Stimulated activated CD4-positive, alpha-beta T cell treated with anti-CD3 and anti-CD28 coated beads, Interleukin-1b, Interleukin-23, amount 100 ng/mL, for 48 hours (primary cell): ENCODE results near the gene BCKDHB.
"Not testable (repeated sequence)": the region's sequence is repeated elsewhere in the genome, so short reads cannot be mapped to it uniquely, and the experiment has no call there.

Experiments
- DNase-seq: peaks from one replicate; pipeline ENCODE4 v3.0.0-alpha.2; 2020

BCKDHB gene

DNA sequence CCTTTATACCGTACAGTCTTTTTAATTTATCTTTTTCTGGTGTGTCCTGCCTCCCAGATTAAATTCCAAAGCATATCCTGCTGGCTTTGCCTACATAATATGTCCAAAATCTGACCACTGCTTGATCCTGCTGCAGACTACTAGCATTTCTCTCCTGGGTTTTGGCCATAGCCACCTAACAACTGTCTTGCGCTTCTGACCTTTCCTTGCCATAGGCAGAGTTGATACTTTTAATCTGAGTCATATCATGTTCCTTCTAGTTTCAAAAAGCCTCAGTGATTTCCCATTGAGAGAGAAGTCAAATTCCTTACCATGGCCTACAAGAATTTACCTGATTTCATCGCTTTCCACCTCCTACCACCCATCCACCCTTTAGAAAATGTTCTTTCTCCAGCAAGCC lies 104.8 kb downstream of the BCKDHB start:
- no peak for DNase-seq

- DNase-seq, result not testable (repeated sequence)
Measured at GRCh38 chr6:80211890-80212289, 105.4 kb downstream of the BCKDHB start.

- DNase-seq, result peak; percentile 7
Measured at GRCh38 chr6:80214436-80215022, 108.1 kb downstream of the BCKDHB start.

DNA sequence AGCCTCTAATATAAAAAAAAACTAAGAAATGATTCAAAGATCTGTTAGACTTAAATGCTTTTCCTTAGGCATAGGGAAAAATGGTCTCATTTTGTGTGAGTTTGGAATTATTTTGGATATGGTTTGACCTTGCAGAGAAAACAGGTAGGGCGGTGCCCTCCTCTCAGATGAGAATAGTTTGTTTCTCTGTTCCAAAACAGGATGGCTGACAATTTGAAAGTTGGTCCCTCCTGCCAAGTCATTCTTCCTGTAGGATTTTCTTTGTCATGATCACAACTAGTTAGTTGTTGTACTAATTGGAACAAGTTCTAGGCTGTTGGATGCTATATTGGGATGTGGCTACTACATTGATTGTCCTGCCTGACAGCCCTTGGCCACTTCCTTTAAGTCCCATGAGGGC lies 108.6 kb downstream of the BCKDHB start:
- no peak for DNase-seq

GRCh38 chr6:80217794-80218193 lies 111.3 kb downstream of the BCKDHB start:
- no peak for DNase-seq

DNA sequence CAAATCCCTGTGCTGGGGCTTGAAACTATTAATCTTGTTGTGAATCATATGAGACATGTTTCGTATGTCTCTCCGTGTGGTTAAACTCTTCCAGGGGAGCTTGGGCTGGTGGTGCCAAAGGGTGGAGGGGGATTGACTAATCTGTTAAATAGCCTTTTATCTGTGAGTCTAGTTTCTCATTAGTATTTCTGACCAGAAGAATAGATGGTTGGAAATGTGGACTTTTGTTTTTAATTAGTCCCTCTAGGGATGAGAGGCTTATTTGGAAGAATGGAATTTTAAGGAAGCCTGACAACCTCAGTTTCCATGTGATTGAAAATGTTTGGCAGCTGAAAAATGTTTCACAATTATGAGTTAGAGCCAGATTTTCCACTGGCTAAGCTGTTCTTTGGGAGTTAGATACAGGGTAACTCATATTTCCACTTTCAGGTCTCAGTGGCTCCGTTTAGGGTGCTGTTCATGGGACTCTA lies 117.3 kb downstream of the BCKDHB start:
- no peak for DNase-seq

GRCh38 chr6:80226151-80226550 lies 119.7 kb downstream of the BCKDHB start:
- no peak for DNase-seq

- no peak for DNase-seq
Measured at GRCh38 chr6:80226699-80227098, 120.2 kb downstream of the BCKDHB start.

DNA sequence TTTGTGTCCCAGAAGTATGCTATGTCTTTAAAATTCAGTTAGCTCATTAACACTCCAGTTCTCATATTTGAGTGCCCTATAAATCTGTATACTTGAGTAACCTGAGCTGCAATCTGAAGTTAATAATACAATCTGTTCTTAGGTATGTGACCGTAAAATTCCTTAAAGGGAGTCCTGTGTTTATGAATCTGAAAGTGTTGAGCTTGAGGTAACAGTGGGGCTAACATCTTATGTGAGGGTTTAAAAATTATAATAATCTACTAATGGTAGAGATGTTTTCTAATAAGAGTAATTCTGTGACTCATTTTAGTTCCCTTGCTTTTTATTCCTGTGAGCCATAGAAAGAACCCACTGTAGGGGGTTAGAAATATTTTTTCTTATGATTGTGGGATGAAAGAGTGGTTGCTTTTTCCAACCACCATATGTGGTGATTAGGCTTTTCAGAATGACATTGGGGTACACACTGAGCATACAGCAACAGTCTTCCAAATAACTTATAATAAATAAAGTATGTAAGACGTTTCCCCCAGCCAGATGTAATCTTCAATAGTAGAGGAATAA lies 121.2 kb downstream of the BCKDHB start:
- DNase-seq, result no peak

DNA sequence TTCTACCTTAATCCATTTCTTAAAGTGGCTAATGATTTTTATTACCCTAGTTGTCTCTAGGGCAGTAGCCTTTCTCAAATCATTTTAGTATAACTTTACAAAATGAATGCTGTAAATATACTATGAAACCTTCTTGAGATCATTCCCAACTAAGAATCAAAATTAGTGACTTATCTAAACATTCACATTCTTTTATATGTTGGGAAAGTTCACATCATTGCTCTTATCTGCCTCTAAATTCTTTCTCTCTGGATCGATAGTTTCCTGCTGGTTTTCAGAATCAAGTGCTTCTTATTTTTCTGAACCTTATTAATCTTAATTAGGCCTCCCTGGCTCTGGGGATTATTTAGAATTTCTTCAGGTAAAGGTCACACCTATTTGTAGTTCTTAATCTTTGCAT lies 126.8 kb downstream of the BCKDHB start:
- no peak for DNase-seq

GRCh38 chr6:80233958-80234357 lies 127.5 kb downstream of the BCKDHB start:
- no peak for DNase-seq

DNA sequence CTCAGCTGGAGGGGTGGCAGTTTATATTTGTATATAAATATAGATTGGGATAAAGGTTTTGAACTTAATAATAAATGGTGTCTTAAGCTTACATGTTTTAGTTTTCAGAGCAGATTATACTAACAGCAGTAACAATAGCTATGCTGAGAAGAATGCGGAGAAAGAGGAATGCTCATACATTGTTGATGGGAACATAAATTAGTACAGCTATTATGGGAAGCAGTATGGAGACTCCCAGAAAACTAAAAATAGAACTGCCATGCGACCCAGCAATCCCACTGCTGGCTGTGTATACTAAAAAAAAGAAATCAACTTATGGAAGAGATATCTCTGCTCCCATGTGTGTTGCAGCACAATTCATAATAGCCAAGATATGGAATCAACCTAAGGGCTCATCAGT lies 127.9 kb downstream of the BCKDHB start:
- DNase-seq, result no peak

GRCh38 chr6:80234908-80235307 lies 128.4 kb downstream of the BCKDHB start:
- no peak for DNase-seq

DNA sequence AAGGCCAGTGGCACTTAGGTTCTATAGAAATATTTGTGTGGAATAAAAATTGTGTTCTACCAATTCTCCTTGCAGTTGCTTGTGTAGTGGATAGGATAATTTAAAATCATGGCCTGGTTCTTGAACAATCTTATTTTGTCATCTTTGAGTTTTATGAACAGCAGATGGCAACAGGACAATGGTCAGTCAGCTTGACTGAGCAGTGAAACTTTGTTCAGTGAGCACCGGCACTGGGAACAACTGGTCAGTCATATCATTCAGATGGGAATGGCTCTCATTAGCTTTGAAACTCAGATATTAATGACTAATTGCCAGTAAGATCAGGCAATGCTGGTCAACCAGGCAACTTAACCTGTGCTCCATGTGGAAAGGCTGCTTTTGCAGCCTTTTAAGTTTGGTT lies 129.2 kb downstream of the BCKDHB start:
- no peak for DNase-seq

DNA sequence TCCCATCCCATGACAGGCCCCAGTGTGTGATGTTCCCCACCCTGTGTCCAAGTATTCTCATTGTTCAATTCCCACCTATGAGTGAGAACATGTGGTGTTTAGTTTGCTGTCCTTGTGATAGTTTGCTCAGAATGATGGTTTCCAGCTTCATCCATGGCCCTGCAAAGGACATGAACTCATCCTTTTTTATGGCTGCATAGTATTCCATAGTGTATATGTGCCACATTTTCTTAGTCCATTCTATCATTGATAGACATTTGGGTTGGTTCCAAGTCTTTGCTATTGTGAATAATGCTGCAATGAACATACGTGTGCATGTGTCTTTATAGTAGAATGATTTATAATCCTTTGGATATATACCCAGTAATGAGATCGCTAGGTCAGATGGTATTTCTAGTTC lies 132.3 kb downstream of the BCKDHB start:
- DNase-seq, result not testable (repeated sequence)

- no peak for DNase-seq
Measured at GRCh38 chr6:80245043-80245442, 138.6 kb downstream of the BCKDHB start.

DNA sequence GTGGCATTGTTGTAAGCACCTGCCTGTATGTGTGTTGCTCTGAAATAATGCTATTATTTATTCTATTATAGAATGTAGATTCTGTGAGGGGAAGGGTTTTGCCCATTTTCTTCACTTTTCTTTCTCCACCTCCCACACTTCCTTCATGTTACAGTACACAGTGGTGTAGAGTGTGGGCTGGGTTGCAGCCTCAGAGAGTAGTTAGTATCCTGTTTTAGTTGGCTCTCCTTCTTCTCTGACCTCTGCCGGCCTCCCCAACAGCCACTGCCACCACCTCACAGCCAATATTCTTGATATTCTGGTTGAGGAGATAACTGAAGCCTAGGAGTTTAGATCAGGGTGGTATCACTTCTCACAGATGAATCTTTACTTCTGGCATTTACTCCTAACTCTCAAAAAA lies 143.4 kb downstream of the BCKDHB start:
- DNase-seq, result no peak

GRCh38 chr6:80250391-80250997 lies 144.0 kb downstream of the BCKDHB start:
- no peak for DNase-seq

DNA sequence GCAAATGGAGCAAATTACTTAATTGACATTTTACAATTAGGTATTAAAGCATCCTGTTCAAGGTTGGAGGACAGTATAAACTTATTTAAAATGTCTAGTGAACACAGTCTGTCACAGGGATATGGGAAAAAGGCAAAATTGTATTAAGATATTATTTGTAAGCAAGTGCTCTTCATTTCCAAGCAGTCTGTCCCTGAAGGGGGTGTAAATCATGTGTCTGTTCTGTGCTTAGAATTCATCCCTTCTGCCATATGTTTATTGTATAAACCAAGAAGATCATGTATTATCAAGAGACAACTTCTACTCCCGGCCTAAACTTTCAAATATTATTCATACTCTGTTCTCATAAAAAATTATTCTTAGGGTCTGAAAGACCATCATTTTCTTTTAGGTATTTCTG lies 144.8 kb downstream of the BCKDHB start:
- DNase-seq, result no peak

DNA sequence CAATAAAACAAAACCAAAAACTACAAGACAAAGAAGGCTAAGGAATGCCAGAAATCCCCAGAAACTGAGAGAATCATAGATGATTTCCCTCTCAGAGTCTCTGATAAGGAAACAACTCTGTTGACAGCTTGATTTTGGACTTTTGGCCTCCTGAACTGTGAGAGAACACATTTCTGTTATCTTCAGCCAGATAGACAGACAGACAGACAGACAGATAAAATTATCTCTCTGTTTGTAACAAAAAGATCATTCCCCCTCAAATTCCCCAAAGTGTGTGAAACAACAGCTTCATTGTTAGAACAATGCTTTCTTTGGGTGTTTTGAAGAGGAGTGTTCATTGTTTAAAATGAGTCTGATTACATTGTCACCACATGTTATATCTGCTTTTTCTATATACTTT lies 148.2 kb downstream of the BCKDHB start:
- DNase-seq, result no peak

- DNase-seq, result no peak
Measured at GRCh38 chr6:80256691-80257090, 150.2 kb downstream of the BCKDHB start.

DNA sequence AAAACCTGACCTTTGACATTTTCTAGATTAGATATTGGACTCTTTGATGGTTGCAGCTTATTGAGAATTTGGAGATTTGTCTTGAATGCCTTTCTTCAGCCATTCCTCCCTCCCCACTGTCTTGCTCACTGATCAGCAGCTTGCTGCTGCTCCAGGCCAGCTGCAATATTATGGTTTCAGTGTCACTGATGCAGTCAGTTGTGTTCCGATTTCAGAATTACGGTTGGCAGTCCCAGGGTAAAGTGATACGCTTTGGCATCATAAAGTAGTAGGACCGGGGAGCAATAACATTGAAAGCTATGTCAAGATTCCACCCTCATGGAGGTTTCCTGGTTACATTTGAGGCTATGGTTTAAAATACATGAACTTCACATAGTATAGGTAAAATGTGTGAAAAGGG lies 152.6 kb downstream of the BCKDHB start:
- no peak for DNase-seq

GRCh38 chr6:80263585-80263984 lies 157.1 kb downstream of the BCKDHB start:
- DNase-seq, result no peak

GRCh38 chr6:80268865-80269730 lies 162.6 kb downstream of the BCKDHB start:
- no peak for DNase-seq
